Epidermal melanocyte (primary cell): ENCODE data around the gene TEC.

Experiments used
- DNase-seq: peaks from one replicate; pipeline ENCODE4 v3.0.0; 2011; ENCODE audit warnings: low spot score; ENCODE audit not compliant: insufficient read length

TEC gene

DNA sequence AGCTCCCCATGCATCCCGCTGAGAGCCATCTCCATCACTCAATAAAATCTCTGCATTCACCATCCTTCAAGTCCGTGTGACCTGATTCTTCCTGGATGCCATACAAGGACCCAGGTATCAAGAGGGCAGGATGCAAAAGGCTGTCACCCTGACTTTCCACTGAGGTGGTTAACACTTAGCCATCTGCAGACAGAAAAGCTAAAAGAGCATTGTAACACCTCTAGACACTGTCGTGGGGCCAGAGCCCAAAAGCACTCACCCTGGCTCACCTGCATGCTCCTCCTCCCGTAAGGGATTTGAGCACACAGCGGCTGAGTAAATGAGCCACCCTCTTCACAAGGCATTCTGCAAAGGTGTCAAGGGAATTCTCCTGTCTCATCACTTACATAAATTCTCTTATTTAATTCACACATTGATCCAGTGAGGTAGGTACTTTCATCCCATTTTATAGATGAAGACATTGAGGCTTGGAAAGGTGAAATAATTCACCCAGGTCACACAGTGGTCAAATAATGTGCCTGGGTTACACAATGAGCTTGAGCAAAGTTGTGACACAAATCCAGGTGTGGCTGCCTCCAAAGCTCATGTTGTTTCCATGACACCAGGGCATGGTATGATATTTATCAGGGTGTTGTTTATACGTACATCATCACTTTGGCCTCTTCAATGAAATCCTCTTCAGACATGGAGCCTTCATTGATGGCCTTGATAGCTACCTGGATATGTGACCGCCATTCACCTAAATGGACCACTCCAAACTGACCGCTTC lies 183.6 kb downstream of the TEC start:
- DNase-seq, result no peak
